HG03280 (cell line): ENCODE data around the gene COLEC11.

Experiments
- ATAC-seq: cut with Tn5 transposase; IDR thresholded peaks from one replicate; pipeline ENCODE4 v1.9.1; 2021; ENCODE audit warnings: mild to moderate bottlenecking, moderate library complexity; ENCODE audit not compliant: unreplicated experiment

COLEC11 gene

GRCh38 chr2:3584608-3585260 lies 10.2 kb upstream of the COLEC11 start:
- ATAC-seq, result no peak

DNA sequence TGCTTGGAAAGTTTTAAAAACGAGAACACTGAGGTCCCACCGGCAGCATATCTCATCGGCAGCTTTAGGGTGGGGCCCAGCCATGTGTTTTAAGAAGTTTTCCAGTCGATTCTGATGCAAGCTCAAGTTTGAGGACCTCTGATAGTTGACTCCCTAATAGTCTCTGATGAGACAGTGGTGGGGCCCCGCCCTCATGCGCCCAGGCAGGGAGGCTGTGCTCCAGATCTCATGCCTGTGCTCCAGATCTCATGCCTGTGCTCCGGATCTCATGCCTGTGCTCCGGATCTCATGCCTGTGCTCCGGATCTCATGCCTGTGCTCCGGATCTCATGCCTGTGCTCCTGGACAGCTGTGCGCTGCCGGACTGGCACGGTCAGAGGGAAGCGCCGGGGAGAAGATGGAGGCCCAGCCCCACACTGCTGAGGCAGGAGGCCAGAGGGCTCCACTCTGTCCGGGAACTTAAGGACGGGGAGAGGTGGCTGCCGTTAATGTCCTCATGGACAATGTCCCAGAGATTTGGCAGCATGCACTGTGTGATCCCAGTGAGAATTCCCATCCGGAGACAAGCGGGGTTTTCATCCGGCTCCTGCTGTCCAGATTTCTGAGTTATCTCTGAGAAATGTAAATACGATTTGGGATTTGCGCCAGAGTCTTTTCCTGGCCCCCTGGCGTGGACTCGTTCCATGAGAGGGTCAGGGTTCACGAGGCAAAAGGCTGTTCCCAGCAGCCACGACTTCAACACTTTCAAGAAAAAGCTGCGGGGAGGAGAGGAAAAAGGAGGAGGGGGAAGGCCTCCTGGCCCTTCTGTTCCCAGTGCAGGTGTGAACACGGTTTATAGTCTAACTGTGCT lies 9.4 kb upstream of the COLEC11 start:
- ATAC-seq, result no peak

DNA sequence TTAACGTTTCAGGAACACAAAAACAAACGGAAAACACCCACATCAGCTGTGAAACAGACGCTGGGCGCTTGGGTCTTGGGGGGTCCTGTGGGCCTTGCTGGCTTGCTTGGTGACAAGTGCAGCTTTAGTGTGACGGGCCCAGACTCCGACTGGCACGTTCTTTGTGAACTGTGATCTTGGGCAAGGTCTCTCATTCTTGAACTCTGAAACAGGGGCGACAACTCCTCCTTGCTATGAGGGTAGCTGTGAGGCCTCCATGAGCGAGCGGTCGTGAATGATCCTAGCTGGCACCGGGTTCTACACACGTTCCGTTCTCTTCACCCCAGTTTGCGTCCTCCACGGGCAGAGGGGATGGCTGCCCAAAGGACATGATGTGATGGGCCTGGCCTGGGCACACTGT lies 8.7 kb upstream of the COLEC11 start:
- no peak for ATAC-seq

- no peak for ATAC-seq
Observed at GRCh38 chr2:3587021-3587420, 7.9 kb upstream of the COLEC11 start.

DNA sequence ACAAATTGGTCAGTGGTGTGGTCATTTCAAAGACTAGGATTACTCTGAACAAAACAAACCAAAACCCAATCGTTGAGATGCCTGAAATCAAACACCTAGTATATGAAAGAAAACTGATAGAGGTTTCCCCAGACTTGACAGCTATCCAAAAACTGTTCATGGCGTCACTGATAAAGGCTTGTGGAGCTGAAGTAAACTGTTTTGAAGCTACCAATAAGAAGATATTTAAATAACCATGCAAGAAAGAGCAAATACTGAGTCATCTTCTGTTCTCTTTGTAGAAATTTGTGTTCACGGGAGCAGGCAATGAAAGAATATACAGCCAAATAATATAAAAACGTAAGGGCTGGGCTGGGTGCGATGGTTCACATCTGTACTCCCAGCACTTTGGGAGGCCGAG lies 7.5 kb upstream of the COLEC11 start:
- no peak for ATAC-seq

- no peak for ATAC-seq
Observed at GRCh38 chr2:3588084-3588483, 6.8 kb upstream of the COLEC11 start.

DNA sequence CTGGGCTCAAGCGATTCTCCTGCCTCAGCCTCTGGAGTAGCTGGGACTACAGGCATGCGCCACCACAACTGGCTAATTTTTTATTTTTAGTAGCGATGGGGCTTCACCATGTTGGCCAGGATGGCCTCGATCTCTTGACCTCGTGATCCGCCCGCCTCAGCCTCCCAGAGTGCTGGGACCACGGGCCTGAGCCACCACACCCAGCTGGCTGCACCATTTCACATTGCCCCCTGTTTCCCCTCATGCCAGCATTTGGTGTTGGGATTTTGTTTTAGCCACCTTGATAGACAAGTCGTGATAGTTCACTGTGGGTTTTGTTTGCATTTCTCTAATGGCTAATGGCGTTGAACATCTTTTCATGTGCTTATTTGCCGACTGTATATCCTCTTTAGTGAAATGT lies 5.8 kb upstream of the COLEC11 start:
- ATAC-seq, result no peak

DNA sequence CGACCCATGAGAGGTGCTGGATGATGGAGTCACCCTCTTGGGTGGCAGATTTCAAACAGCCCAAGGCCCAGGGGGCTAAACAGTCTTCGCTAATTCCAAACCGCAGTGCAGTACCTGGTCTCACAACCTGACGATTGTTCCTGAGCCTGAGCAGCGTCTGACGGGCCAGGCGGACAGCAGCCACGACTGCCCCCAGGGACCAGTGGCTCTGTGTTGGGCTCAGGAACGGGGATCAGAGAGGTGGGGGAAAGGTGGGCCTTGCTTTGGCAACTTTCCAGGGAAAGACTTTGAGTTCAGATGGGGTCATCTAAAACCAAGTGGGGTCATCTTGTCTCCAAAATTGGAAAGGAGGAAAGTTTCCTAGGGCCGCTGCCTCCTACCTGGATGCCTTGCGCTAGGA lies 492 bp downstream of the COLEC11 start:
- no peak for ATAC-seq

DNA sequence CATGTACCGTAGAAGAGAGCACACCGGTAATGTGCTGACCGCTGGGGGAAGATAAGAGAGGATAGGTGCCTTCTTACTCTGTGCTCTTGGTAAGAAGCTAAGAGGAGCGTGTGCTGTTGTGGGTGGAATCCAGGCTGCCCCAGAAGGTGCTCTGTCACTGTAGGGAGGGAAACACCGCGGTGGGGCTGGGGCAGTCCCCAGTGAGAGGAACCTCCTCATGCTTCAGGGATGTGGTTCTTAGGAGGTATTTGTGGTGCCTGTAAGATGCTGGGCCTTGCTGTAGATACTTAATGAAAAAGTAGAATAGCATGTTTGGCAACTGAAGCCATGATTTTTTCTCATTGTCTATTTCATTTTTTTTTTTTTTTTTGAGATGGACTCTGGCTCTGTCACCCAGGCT lies 1.1 kb downstream of the COLEC11 start:
- ATAC-seq, result peak; percentile 82

GRCh38 chr2:3596901-3597417 lies 2.0 kb downstream of the COLEC11 start:
- no peak for ATAC-seq

DNA sequence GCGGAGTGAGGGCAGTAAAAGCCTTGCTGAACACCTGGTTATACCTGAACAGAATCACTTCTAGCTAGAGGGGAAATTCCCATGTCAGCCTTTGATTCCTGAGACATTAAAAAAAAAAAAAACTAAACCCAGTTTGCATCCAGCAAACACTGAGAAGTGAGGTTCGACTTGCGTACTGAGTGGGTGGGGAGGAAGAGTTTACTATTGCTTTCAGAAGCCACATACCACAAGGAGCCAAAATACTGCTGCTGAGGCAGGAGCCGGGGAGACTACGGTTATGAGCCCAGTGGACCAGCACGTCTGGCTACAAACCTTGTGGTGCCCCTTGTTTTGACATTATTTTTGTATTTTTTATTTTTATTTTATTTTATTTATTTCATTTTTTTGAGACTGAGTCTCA lies 2.7 kb downstream of the COLEC11 start:
- ATAC-seq, result no peak

DNA sequence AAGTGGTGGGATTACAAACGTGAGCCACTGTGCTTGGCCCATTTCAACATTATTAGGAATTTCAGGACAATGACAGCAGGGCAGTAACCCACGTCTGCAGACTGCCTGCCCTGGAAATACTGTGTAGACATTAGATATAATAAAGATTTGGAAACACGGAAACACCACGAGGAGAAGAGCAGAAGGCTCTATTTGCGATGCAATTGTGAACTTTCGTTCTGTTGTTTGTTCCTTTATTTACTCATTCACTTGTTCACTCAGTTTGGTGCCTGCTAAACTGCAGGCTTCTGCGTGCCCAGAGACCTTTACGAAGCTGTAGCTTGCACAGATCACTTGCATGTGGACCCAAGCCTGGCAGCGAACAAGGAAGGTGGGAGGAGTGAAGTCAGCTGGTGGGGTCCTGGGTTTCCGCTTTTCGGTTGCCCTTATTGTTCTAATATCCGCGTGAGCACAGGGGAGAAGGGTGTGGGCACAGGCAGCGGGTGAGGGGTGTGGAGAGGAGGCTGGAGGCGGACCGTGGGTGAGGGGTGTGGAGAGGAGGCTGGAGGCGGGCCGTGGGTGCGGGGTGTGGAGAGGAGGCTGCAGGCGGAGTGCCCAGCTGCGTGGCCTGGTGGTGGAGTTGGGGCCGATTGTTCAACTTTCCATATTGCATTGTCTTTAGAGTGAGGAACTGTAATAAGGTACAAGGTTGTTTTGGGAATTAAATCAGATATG lies 3.4 kb downstream of the COLEC11 start:
- ATAC-seq, result no peak

DNA sequence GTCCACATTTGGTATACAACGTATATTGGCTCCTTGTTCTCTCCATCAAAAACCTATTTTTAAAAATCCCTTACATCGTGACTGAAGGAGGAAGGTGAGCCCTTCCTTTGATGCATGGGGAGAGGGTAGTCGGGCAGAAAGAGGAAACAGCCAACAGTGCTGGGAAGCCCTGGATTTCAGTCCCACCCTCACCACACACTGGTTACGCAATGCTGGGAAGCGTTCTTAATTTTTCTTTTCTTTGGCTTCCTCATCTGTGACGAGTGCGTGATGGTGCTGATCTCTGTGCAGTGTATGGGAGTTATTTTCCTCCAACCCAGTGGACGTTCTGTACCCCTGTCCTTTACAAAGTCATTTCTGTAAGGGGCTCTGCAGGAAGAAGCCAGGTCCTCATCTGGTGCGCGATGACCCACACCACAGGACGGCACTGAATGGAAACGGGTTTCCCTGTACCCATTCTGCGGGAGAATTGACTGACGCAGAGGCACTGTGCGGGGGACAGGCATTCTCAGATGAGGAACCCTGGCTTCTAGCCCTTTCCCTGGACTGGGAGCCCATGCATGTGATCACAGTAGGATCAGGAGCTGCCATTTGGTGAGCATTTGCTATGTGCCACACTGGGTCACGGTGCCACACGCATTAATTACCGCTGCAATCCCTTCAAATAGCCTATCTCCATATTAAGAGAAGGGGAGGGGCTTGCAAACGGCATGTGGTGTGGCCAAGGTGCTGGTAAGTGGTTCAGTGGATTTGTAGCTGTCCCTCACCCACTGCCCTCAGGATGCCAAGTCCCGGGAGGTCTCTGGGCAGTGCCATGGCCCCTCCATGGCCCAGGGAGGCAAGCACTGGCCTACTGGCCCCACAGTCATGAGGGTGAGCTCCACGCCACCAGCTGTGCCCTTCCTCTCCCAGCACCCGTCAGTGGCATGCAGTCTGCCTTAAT lies 4.3 kb downstream of the COLEC11 start:
- ATAC-seq, result no peak

DNA sequence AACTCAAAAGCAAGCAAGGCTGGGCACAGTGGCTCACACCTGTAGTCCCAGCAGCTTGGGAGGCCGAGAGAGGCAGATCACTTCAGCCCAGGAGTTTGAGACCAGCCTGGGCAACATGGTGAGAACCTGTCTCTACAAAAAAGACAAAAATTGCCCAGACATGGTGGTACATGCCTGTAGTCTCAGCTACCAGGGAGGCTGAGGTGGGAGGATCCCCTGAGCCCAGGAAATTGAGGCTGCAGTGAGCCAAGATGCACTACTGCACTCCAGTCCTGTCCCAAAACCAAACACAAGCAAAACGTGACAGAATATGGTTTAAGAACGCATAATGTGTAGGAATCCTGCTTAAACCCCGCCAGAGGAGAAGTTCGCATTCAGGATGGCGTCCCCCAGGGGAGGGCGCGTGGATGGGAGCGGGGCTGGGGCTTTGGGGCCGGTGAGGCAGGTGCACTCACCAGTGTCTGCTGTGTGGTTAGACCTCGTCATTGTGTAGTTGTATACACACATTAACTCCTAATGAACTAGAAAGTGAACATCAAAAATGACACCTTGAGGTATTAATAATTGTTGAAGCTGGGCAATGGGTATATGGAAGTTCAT lies 5.4 kb downstream of the COLEC11 start:
- no peak for ATAC-seq

- ATAC-seq, result no peak
Observed at GRCh38 chr2:3601561-3602271, 6.8 kb downstream of the COLEC11 start.

DNA sequence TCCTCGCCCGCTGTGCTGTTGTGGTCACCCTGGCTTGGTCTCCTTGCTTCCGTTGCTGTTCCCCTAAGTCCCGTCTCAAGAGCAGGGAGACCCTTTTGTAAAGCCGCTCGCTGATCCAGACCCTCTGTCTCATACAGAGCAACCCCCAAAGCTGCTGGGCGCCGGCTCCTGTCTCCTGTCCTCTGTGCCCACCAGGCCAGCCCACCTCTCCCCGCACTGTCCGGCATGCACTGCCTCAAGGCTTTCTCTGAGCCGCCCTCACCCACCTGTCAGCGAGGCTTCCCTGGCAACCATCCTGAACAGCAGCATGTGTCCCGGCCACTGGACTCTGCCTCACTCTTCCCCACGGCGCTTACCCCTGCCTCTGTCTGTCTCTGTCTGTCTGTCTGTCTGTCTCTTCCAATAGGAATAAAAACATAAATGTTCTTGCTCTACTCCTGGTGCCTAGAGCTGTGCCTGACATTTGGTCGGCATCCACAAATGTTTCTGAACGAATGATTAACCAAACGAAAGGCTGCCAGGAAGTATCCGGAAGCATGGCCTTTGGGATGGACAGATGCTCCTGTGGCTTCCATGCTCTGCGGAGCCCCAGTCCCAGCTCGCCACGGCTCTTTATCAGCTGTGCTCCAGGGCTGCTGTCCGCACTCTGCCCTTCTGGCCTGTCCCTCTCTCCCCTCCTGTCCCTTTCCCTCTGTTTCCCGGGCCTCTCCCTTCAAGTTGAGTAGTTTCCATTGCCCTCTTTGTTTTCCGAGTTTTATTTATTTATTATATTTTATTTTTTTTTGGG lies 7.8 kb downstream of the COLEC11 start:
- ATAC-seq, result no peak

GRCh38 chr2:3603536-3604206 lies 8.8 kb downstream of the COLEC11 start:
- ATAC-seq, result no peak

- no peak for ATAC-seq
Observed at GRCh38 chr2:3604207-3604877, 9.4 kb downstream of the COLEC11 start.
